ENCODE results near the gene UNC5A.

UNC5A gene

GRCh38 chr5:176824604-176825003 lies 14.2 kb downstream of the UNC5A start:
- no peak overlapping the region for H3K4me3 ChIP-seq (ENCODE audit: low read depth, low read length)
- DNase-seq (ENCODE audit: low read depth, low spot score): no peak
- in situ Hi-C loops (cut with HindIII; ENCODE audit: low sequenced_read_pairs): no loop called here
- no peak for TF ChIP-seq CTCF (IDR thresholded peaks at IDR 0.05; ENCODE audit: low read depth, low read length)

- no peak for TF ChIP-seq CTCF (IDR thresholded peaks at IDR 0.05; ENCODE audit: low read depth, low read length)
- no peak for DNase-seq (ENCODE audit: low read depth, low spot score)
- in situ Hi-C loops (cut with HindIII; ENCODE audit: low sequenced_read_pairs): no loop called here
- no peak overlapping the region for H3K4me3 ChIP-seq (ENCODE audit: low read depth, low read length)
Observed at GRCh38 chr5:176825234-176825633, 14.9 kb downstream of the UNC5A start.

- no peak for DNase-seq (ENCODE audit: low read depth, low spot score)
- no peak overlapping the region for H3K4me3 ChIP-seq (ENCODE audit: low read depth, low read length)
- TF ChIP-seq CTCF (IDR thresholded peaks at IDR 0.05; ENCODE audit: low read depth, low read length): no peak
- in situ Hi-C loops (cut with HindIII; ENCODE audit: low sequenced_read_pairs): no loop called here
Observed at GRCh38 chr5:176825957-176826356, 15.6 kb downstream of the UNC5A start.

- TF ChIP-seq CTCF (IDR thresholded peaks at IDR 0.05; ENCODE audit: low read depth, low read length): no peak
- in situ Hi-C loops (cut with HindIII; ENCODE audit: low sequenced_read_pairs): no loop called here
- DNase-seq (ENCODE audit: low read depth, low spot score): no peak
- H3K4me3 ChIP-seq (ENCODE audit: low read depth, low read length): no peak overlapping the region
Observed at GRCh38 chr5:176827736-176828414, 17.5 kb downstream of the UNC5A start.

- no peak for TF ChIP-seq CTCF (IDR thresholded peaks at IDR 0.05; ENCODE audit: low read depth, low read length)
- in situ Hi-C loops (cut with HindIII; ENCODE audit: low sequenced_read_pairs): no loop called here
- no peak overlapping the region for H3K4me3 ChIP-seq (ENCODE audit: low read depth, low read length)
- no peak for DNase-seq (ENCODE audit: low read depth, low spot score)
Observed at GRCh38 chr5:176829320-176829719, 19.0 kb downstream of the UNC5A start.

GRCh38 chr5:176830422-176830994 lies 20.1 kb downstream of the UNC5A start:
- H3K4me3 ChIP-seq (ENCODE audit: low read depth, low read length): no peak overlapping the region
- no peak for TF ChIP-seq CTCF (IDR thresholded peaks at IDR 0.05; ENCODE audit: low read depth, low read length)
- no peak for DNase-seq (ENCODE audit: low read depth, low spot score)
- in situ Hi-C loops (cut with HindIII; ENCODE audit: low sequenced_read_pairs): no loop called here

Data from astrocyte of the spinal cord (primary cell).